ENCODE data around the gene LAMB2. TPM values are rescaled to one million over a fixed set of nuclear protein-coding genes. Genes with fewer than 3 reads are reported as not detected.

LAMB2 gene
- total and polyA plus RNA-seq, 10 of the 15 experiments (the other 5 are each of a cell fraction or from before 2014, with no cell fraction given), result 0.13 to 3.2 (median 0.64) TPM; not detected in 3

DNA sequence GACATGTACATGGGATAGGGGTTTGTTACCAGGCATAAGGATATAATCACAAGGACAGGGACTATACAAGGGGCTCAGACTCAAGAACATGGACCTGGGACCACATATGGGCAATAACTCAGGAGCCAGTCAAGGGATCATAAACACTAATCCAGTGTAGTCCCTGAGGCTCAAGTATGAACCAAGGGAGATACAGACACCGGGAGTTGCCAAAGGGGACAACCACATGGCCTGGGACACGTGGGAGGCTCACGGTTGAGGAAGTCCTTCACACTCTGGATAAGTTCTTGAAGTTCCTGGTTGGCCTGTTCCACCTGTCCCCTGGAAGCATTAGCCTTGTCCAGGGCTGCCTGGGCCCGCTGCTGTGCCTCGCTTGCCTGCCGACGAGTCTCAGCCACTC lies 10.4 kb downstream of the LAMB2 start:
- no peak for DNase-seq (ENCODE audit: low read depth, low spot score)
- no peak overlapping the region for H3K9ac ChIP-seq (ENCODE audit: control insufficient read depth, insufficient read depth, low read length)
- BruUV-seq (replicated peaks), result no TSS peak
- in situ Hi-C loops (cut with MboI), result no loop called here
- no peaks in the 10 kb centered on the region for H3K9me3 ChIP-seq (replicated peaks; ENCODE audit: control insufficient read depth, insufficient read depth, low read length)
- no peak overlapping the region for H3K4me3 ChIP-seq
- CTCF ChIA-PET, result interaction anchor here (2.3 kb wide), 1 partner anchor 135 kb away, joined by 10 read pairs; no protein-coding TSS in a partner anchor
- ATAC-seq, result no peak
- TF ChIP-seq HDGF (IDR thresholded peaks at IDR 0.05), result no peak
- TF ChIP-seq MTA2 (IDR thresholded peaks at IDR 0.05; ENCODE audit: low read depth), result no peak
- no peak for TF ChIP-seq SUPT20H (IDR thresholded peaks at IDR 0.05; ENCODE audit: borderline replicate concordance, control insufficient read depth, low read depth, low read length)
- TF ChIP-seq USF1 (IDR thresholded peaks at IDR 0.05; ENCODE audit: borderline replicate concordance, extremely low read length, insufficient read depth, low read depth, low read length), result no peak
- no peak for TF ChIP-seq GABPA (IDR thresholded peaks at IDR 0.05; ENCODE audit: low read depth)
- TF ChIP-seq IKZF2 (IDR thresholded peaks at IDR 0.05), result no peak
- no peak for TF ChIP-seq WRNIP1 (IDR thresholded peaks at IDR 0.05; ENCODE audit: borderline replicate concordance, low read depth, low read length)
- no peak for TF ChIP-seq PAX5 (IDR thresholded peaks at IDR 0.05; ENCODE audit: borderline replicate concordance, low read depth, low read length)
- TF ChIP-seq CTCF (IDR thresholded peaks at IDR 0.05 in 2 of 3, conservative IDR thresholded peaks at IDR 0.05 in 1 of 3; ENCODE audit: control insufficient read depth in 2 of 3, extremely low read depth in 1 of 3, insufficient read depth in 1 of 3, low read depth in 3 of 3, low read length in 3 of 3), result no peak
- TF ChIP-seq HDAC2 (IDR thresholded peaks at IDR 0.05), result no peak
- TF ChIP-seq CBFB (IDR thresholded peaks at IDR 0.05; ENCODE audit: low read depth), result no peak
- no peak for TF ChIP-seq BCL11A (IDR thresholded peaks at IDR 0.05; ENCODE audit: low read depth, low read length)
- RAD21 ChIA-PET (ENCODE audit: unreplicated experiment), result no interaction called here
- no peak for FAIRE-seq
- H4K20me1 ChIP-seq (ENCODE audit: control insufficient read depth, insufficient read depth), result no peaks in the 10 kb centered on the region
- no peak overlapping the region for H2AFZ ChIP-seq (ENCODE audit: control insufficient read depth, low read depth, low read length)
- no peak overlapping the region for H3K27ac ChIP-seq (ENCODE audit: control insufficient read depth, insufficient read depth)
- intact Hi-C loops (cut with micrococcal nuclease; ENCODE audit: unreplicated experiment), result no loop called here
- WGBS (ENCODE audit: insufficient coverage, insufficient replicate concordance, low lambda C conversion rate, missing lambda C conversion rate), result 97% methylated on average over 7 of the region's 7 CpGs
- H3K27me3 ChIP-seq (replicated peaks in 1 of 2; ENCODE audit: control insufficient read depth in 2 of 2, insufficient read depth in 2 of 2, low read length in 1 of 2), result no peaks in the 10 kb centered on the region
- H3K79me2 ChIP-seq (ENCODE audit: control insufficient read depth, insufficient read depth, low read length), result peaks cover 15% of the 10 kb centered on the region
- POLR2A ChIA-PET, result interaction anchor here (2.2 kb wide), 1 partner anchor 133 kb away, joined by 13 read pairs; the partner anchor contains the start of gene P4HTM
- no peak overlapping the region for H3K4me2 ChIP-seq (ENCODE audit: control insufficient read depth, insufficient read depth)
- peaks cover 4% of the 10 kb centered on the region in 2 experiments; a peak in 3 of 4 replicates for H3K36me3 ChIP-seq (ENCODE audit: control insufficient read depth in 2 of 2, insufficient read depth in 2 of 2, low read length in 1 of 2)
- SMC1A ChIA-PET (ENCODE audit: uncharacterized antibody, unreplicated experiment), result no interaction called here
- H3K4me1 ChIP-seq (ENCODE audit: control insufficient read depth, insufficient read depth, low read length), result peaks cover 10% of the 10 kb centered on the region
